MM.1S (cell line): ENCODE results near the gene TFR2.

ENCODE experiments used
- DNase-seq: peaks from one replicate; pipeline ENCODE4 v3.0.0-alpha.2; 2015
- H2AFZ ChIP-seq: fragments of 300-600 bp; sonication (generic); 2 replicates; pipeline ENCODE4 v1.6.0; 2016; ENCODE audit warnings: antibody characterized with exemption, low read length
- H3F3A ChIP-seq: fragments of 300-600 bp; sonication (generic); 2 replicates; pipeline ENCODE4 v1.6.1; 2016; ENCODE audit warnings: mild to moderate bottlenecking, antibody characterized with exemption, low read length, moderate library complexity, mixed read lengths; ENCODE audit not compliant: insufficient read depth
- H3K27ac ChIP-seq: fragments of 300-600 bp; sonication (generic); 2 replicates; pipeline ENCODE4 v1.5.1; 2016; ENCODE audit warnings: mild to moderate bottlenecking, low read length
- H3K27me3 ChIP-seq: fragments of 300-600 bp; sonication (generic); replicated peaks from 2 replicates; pipeline ENCODE4 v1.6.0; 2016; ENCODE audit warnings: low read length; ENCODE audit not compliant: insufficient read depth
- H3K36me3 ChIP-seq: fragments of 300-600 bp; sonication (generic); replicated peaks from 2 replicates; pipeline ENCODE4 v1.6.1; 2016; ENCODE audit warnings: mild to moderate bottlenecking, low read length, mixed read lengths; ENCODE audit not compliant: insufficient read depth
- H3K4me1 ChIP-seq: fragments of 300-600 bp; sonication (generic); 2 replicates; pipeline ENCODE4 v1.6.1; 2016; ENCODE audit warnings: low read length, mixed read lengths
- H3K4me2 ChIP-seq: fragments of 300-600 bp; sonication (generic); 2 replicates; pipeline ENCODE4 v1.6.0; 2016; ENCODE audit warnings: low read depth, low read length
- H3K4me3 ChIP-seq: fragments of 300-600 bp; sonication (generic); 2 replicates; pipeline ENCODE4 v1.5.1; 2016; ENCODE audit warnings: low read length, mixed read lengths
- H3K79me2 ChIP-seq: fragments of 300-600 bp; sonication (generic); 2 replicates; pipeline ENCODE4 v1.6.1; 2016; ENCODE audit warnings: mixed run types, low read length, mixed read lengths
- H3K9ac ChIP-seq: fragments of 300-600 bp; sonication (generic); 2 replicates; pipeline ENCODE4 v1.6.1; 2016; ENCODE audit warnings: low read length, mixed read lengths
- H3K9me2 ChIP-seq: fragments of 300-600 bp; sonication (generic); replicated peaks from 2 replicates; pipeline ENCODE4 v1.6.1; 2016; ENCODE audit warnings: mild to moderate bottlenecking, low read length, mixed read lengths; ENCODE audit not compliant: insufficient read depth
- H3K9me3 ChIP-seq: fragments of 300-600 bp; sonication (generic); replicated peaks from 2 replicates; pipeline ENCODE4 v1.6.1; 2016; ENCODE audit warnings: mild to moderate bottlenecking, low read length, mixed read lengths; ENCODE audit not compliant: insufficient read depth
- H4K20me1 ChIP-seq: fragments of 300-600 bp; sonication (generic); 2 replicates; pipeline ENCODE4 v1.6.1; 2016; ENCODE audit warnings: mild to moderate bottlenecking, low read length, moderate library complexity, mixed read lengths; ENCODE audit not compliant: insufficient read depth
- CTCF ChIP-seq: fragments of 300-600 bp; sonication (generic); IDR thresholded peaks from 2 replicates; pipeline ENCODE4 v1.5.1; 2016; ENCODE audit warnings: antibody characterized with exemption, low read length, mixed read lengths
- EZH2 ChIP-seq: fragments of 300-600 bp; sonication (generic); optimal IDR thresholded peaks from 2 replicates; pipeline ENCODE3; 2017; ENCODE audit warnings: low read depth, mild to moderate bottlenecking, antibody characterized with exemption, low read length, mixed read lengths
- EZH2phosphoT487 ChIP-seq: fragments of 300-600 bp; sonication (generic); IDR thresholded peaks from 2 replicates; pipeline ENCODE4 v1.6.1; 2018; ENCODE audit warnings: antibody characterized with exemption, low read length

Gene TFR2

GRCh38 chr7:100578246-100579183, 62.8 kb downstream of the TFR2 start:
- H4K20me1 ChIP-seq = no peaks in the 10 kb centered on the region
- H3K79me2 ChIP-seq = peaks cover 18% of the 10 kb centered on the region
- no peak overlapping the region for H3K9ac ChIP-seq
- no peak overlapping the region for H3K27ac ChIP-seq
- H2AFZ ChIP-seq = no peak overlapping the region
- no peak overlapping the region for H3K4me3 ChIP-seq
- 0 out of 2 replicates have a peak, but pooled peaks cover 3% of the 10 kb centered on the region for H3F3A ChIP-seq
- DNase-seq = no peak
- no peaks in the 10 kb centered on the region for H3K9me3 ChIP-seq
- TF ChIP-seq CTCF (no peak), EZH2phosphoT487 (no peak), EZH2 (no peak)
- H3K4me1 ChIP-seq = peaks cover 6% of the 10 kb centered on the region; the same call in 1 of the 2 replicates
- no peaks in the 10 kb centered on the region for H3K9me2 ChIP-seq
- H3K27me3 ChIP-seq = no peaks in the 10 kb centered on the region
- no peaks in the 10 kb centered on the region for H3K36me3 ChIP-seq
- no peak overlapping the region for H3K4me2 ChIP-seq

- H3K27ac ChIP-seq = no peak overlapping the region
- no peaks in the 10 kb centered on the region for H3F3A ChIP-seq
- no peaks in the 10 kb centered on the region for H3K27me3 ChIP-seq
- H3K79me2 ChIP-seq = peaks cover 8% of the 10 kb centered on the region
- no peaks in the 10 kb centered on the region for H3K9me2 ChIP-seq
- TF ChIP-seq EZH2phosphoT487 (no peak), CTCF (no peak), EZH2 (no peak)
- no peak for DNase-seq
- H3K36me3 ChIP-seq = no peaks in the 10 kb centered on the region
- no peak overlapping the region for H3K4me3 ChIP-seq
- no peaks in the 10 kb centered on the region for H3K4me1 ChIP-seq
- no peak overlapping the region for H2AFZ ChIP-seq
- H3K9me3 ChIP-seq = no peaks in the 10 kb centered on the region
- no peaks in the 10 kb centered on the region for H4K20me1 ChIP-seq
- no peak overlapping the region for H3K4me2 ChIP-seq
- H3K9ac ChIP-seq = no peak overlapping the region
Measured at GRCh38 chr7:100577507-100577906, 63.8 kb downstream of the TFR2 start.

GRCh38 chr7:100577103-100577502, 64.2 kb downstream of the TFR2 start:
- Histone ChIP-seq H3K9me3 (no peaks in the 10 kb centered on the region), H3K9me2 (no peaks in the 10 kb centered on the region), H3K9ac (no peak overlapping the region), H3K4me1 (no peaks in the 10 kb centered on the region), H3K27me3 (no peaks in the 10 kb centered on the region), H3K27ac (no peak overlapping the region), H3K36me3 (no peaks in the 10 kb centered on the region), H3F3A (no peaks in the 10 kb centered on the region), H3K4me3 (no peak overlapping the region), H3K4me2 (no peak overlapping the region), H4K20me1 (no peaks in the 10 kb centered on the region), H3K79me2 (peaks cover 4% of the 10 kb centered on the region), H2AFZ (no peak overlapping the region)
- DNase-seq = no peak
- no peak for TF ChIP-seq CTCF
- TF ChIP-seq EZH2phosphoT487 = no peak
- no peak for TF ChIP-seq EZH2
